LNCaP clone FGC (cell line): ENCODE results near the gene MAX.

Experiments used
- DNase-seq: peaks from one replicate; pipeline ENCODE4 v3.0.0-alpha.2; 2011; ENCODE audit warnings: low read depth
- H3K4me3 ChIP-seq: 2 replicates; pipeline ENCODE4 v1.5.1; 2011; ENCODE audit warnings: mild to moderate bottlenecking, low read depth, low read length, control low read depth
- TF ChIP-seq, protein P1 (sequence below): IDR thresholded peaks from 2 replicates; pipeline ENCODE4 v1.5.1; 2012; ENCODE audit warnings: mild to moderate bottlenecking; ENCODE audit not compliant: control insufficient read depth, insufficient read depth; ENCODE audit errors: extremely low read depth

The MAX gene

DNA sequence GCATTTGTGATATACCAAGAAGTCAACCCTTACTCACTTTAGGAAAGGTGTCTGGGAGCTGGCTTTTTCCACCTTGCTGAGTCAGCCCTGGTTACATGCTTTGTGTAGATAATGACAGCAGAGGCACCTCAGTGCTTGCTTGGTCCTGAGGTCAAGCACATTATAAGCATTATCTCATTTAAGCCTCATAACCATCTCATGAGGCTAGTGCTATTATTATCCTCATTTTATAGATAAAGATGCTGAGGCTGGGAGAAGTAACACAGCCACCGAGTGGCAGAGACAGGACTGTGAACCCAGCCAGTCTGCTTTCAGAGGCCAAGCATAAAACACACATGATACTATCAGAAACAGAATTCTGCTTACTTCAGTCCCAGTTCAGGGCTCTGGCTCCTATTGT lies 29.4 kb downstream of the MAX start:
- TF ChIP-seq, protein P1, sequence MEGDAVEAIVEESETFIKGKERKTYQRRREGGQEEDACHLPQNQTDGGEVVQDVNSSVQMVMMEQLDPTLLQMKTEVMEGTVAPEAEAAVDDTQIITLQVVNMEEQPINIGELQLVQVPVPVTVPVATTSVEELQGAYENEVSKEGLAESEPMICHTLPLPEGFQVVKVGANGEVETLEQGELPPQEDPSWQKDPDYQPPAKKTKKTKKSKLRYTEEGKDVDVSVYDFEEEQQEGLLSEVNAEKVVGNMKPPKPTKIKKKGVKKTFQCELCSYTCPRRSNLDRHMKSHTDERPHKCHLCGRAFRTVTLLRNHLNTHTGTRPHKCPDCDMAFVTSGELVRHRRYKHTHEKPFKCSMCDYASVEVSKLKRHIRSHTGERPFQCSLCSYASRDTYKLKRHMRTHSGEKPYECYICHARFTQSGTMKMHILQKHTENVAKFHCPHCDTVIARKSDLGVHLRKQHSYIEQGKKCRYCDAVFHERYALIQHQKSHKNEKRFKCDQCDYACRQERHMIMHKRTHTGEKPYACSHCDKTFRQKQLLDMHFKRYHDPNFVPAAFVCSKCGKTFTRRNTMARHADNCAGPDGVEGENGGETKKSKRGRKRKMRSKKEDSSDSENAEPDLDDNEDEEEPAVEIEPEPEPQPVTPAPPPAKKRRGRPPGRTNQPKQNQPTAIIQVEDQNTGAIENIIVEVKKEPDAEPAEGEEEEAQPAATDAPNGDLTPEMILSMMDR: no peak
- DNase-seq: no peak
- H3K4me3 ChIP-seq: no peak overlapping the region

DNA sequence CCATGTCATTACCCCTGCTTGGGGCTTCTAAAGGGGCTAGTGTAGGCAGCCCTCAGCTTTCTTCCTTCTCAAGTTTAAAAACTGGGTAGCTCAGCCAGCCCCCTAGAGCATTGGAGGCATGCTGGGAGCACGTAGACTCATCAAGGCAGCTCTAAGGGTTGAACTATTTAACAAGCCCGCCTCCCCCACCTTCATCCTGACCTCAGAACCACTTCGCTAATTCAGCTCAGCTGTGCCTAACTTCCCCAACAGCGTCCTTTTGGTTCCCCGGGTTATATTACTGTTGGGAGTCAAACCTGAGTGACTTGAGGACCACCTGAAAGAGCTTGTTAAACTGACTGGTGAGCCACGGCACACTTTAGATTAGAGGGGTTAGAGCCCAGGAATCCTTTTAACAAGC lies 30.1 kb downstream of the MAX start:
- TF ChIP-seq, protein P1: no peak
- no peak for DNase-seq
- no peak overlapping the region for H3K4me3 ChIP-seq

DNA sequence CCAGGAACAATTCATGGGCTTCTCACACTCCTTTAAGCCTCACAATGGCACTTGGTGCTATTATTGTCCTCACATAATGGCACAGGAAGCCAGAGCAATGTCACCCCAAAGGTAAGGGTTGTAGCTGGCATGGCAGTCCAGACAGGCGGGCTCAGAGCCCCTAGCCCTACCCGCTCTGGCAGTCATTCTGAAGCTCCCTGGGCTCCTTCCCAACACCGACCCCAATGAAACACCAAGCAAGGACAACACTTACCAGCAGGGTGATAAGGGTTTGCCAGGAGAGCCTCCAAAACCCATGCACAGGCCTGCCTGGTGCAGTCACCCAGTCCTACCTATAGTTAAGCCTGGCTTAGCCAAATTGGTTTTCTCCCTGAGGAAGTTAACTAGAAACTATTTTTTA lies 30.8 kb downstream of the MAX start:
- no peak for DNase-seq
- H3K4me3 ChIP-seq: no peak overlapping the region
- TF ChIP-seq, protein P1: no peak

DNA sequence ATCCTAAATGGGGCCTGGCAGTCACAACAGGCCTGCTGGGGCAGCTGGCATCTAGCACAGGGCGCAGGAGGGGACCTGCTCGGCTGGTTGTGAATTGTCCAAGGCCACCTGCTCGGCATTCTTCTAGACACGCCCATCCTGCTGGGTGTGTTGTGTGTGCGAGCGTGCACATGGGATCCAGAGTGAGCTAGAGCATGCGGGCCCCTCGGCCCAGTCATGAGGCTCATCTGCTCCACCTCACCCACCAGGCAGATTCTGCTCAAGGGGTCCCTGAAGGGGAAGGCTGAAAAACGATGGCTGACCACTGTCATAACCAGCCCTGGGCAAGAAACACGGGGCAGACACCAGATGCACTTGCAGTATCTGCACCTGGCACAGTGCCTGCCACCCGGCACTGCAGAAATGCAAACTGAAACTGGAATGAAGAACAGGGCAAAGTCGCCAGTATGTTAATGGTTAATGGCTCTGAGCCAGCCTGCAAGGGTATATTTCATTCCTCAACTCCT lies 31.8 kb downstream of the MAX start:
- TF ChIP-seq, protein P1: no peak
- H3K4me3 ChIP-seq: peak overlapping the region; percentile 28

DNA sequence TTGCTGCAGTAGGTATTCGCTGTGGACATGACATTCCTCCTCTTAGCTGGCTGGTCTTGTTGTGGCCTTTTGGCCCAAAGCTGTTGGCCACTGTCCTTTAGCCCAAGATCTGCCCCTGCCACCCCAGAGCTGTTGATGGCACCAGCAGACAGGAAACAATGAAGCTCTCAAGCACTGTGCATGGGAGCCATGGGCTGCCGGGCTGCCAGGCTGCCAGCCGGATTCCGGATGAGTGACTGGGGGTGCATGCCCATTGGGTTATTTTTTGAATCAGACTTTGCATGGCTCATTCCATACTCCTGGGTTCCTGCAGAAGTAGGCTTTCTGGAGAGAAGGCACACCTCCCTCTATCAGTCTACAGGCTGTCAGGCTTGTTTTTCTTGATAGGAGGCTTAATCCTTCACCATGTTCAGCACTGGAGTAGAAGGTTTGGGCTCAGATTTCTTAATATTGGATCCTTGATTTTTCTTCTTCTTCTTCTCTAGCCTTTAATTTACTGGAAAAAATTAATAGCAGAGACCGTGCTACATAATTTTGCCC lies 32.4 kb downstream of the MAX start:
- no peak overlapping the region for H3K4me3 ChIP-seq

More for the DNA sequence above, 31.8 kb downstream of the MAX start:
- DNase-seq: peak; percentile 85

DNA sequence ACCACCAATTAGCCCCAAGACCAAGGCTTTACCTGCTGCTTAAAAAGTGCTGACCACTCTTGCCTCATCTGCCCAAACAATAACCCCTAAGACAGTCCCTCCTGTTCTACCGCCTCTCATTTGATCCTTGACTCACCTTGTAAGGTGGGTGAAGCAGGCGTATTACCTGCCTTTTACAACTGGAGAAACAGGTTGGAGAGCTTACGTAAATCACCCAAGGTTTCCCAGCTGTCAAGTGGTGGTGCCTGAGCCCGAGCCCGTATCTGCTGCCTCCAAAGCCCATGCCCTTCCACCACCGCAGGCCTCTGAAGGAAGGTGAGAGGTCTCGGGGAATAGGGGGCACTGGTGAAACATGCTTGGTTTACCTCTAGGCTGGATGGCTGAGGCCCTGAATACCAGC lies 36.6 kb downstream of the MAX start:
- TF ChIP-seq, protein P1: no peak

More for the DNA sequence above, 32.4 kb downstream of the MAX start:
- DNase-seq: no peak
- TF ChIP-seq, protein P1: no peak

More for the DNA sequence above, 36.6 kb downstream of the MAX start:
- no peak for DNase-seq
- H3K4me3 ChIP-seq: no peak overlapping the region
